BLaER1 (cell line): ENCODE measurements around the gene TUT4.
A peak's percentile ranks its signal among the peaks of the same experiment; 100 is the strongest.

Source experiments
- H3K27ac ChIP-seq: shearing (Covaris generic); formaldehyde crosslinking; 2 replicates; pipeline ENCODE4 v1.8.1; 2022
- H3K27me3 ChIP-seq: shearing (Covaris generic); formaldehyde crosslinking; 2 replicates; pipeline ENCODE4 v1.8.1; 2022
- H3K36me3 ChIP-seq: shearing (Covaris generic); formaldehyde crosslinking; 2 replicates; pipeline ENCODE4 v1.8.1; 2022
- H3K4me1 ChIP-seq: shearing (Covaris generic); formaldehyde crosslinking; 2 replicates; pipeline ENCODE4 v1.8.1; 2022
- H3K4me2 ChIP-seq: shearing (Covaris generic); formaldehyde crosslinking; 2 replicates; pipeline ENCODE4 v1.8.1; 2022
- H3K4me3 ChIP-seq: shearing (Covaris generic); formaldehyde crosslinking; 2 replicates; pipeline ENCODE4 v1.8.1; 2022
- H3K9ac ChIP-seq: shearing (Covaris generic); formaldehyde crosslinking; 2 replicates; pipeline ENCODE4 v1.8.1; 2022
- H3K9me3 ChIP-seq: shearing (Covaris generic); formaldehyde crosslinking; 2 replicates; pipeline ENCODE4 v1.8.1; 2022
- H4K20me1 ChIP-seq: shearing (Covaris generic); formaldehyde crosslinking; 2 replicates; pipeline ENCODE4 v1.8.1; 2022
- Cebpa-rat ChIP-seq: shearing (Covaris generic); IDR thresholded peaks from 2 replicates; pipeline ENCODE4 v1.8.1; 2022

Gene TUT4

GRCh38 chr1:52402860-52403240 lies 150.0 kb downstream of the TUT4 start:
- Histone ChIP-seq H3K9me3 (no peaks in the 10 kb centered on the region), H3K27ac (no peak overlapping the region; the same call in 1 of the 2 replicates), H3K4me3 (peak overlapping the region; percentile 84), H4K20me1 (peaks cover 17% of the 10 kb centered on the region), H3K4me2 (peak overlapping the region; percentile 90), H3K9ac (peak overlapping the region; percentile 95), H3K4me1 (peaks cover 37% of the 10 kb centered on the region), H3K36me3 (peaks cover 67% of the 10 kb centered on the region), H3K27me3 (no peaks in the 10 kb centered on the region)
- TF ChIP-seq Cebpa-rat = no peak

DNA sequence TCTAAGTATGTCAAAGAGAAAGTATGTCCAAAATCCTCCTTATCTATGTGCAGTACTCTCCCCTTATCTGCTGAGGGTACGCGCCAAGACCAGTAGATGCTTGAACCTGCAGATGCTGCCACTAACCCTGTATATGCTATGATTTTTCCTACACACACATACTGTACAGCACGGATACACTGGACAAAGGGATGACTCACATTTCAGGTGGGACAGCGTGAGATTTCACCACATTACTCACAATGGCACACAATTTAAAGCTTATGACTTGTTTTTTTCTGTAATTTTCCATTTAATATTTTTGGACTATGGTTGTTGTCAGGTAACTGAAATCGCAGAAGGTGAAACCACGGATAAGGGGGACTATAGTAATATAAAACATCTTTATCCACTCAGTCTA lies 152.8 kb downstream of the TUT4 start:
- peaks cover 73% of the 10 kb centered on the region for H3K36me3 ChIP-seq

DNA sequence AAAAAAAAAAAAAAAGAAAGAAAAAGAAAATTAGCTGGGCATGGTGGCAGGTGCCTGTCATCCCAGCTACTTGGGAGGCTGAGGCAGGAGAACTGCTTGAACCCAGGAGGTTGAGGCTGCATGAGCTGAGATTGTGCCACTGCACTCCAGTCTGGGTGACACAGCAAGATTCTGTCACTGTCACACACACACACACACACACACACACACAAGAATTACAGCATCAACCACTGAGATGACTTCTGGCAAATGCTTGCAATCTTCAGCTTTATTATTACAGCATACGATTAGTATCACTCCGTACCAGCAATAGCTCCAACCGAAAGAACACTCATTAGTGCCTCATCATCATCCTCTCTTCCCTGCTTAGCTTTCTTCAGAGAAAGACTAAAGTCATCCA lies 153.3 kb downstream of the TUT4 start:
- H4K20me1 ChIP-seq = no peaks in the 10 kb centered on the region; the same call in 1 of the 2 replicates
- no peaks in the 10 kb centered on the region for H3K27me3 ChIP-seq
- peaks cover 78% of the 10 kb centered on the region for H3K36me3 ChIP-seq
- no peak overlapping the region for H3K27ac ChIP-seq
- H3K9ac ChIP-seq = no peak overlapping the region
- H3K4me2 ChIP-seq = no peak overlapping the region
- no peaks in the 10 kb centered on the region for H3K9me3 ChIP-seq
- H3K4me3 ChIP-seq = no peak overlapping the region
- peaks cover 19% of the 10 kb centered on the region for H3K4me1 ChIP-seq
- TF ChIP-seq Cebpa-rat = no peak

More for the DNA sequence above, 152.8 kb downstream of the TUT4 start:
- no peak overlapping the region for H3K27ac ChIP-seq
- no peak overlapping the region for H3K4me2 ChIP-seq
- no peak overlapping the region for H3K4me3 ChIP-seq
- peaks cover 1% of the 10 kb centered on the region; the same call in 1 of the 2 replicates for H4K20me1 ChIP-seq
- H3K27me3 ChIP-seq = no peaks in the 10 kb centered on the region
- H3K9me3 ChIP-seq = no peaks in the 10 kb centered on the region
- no peak for TF ChIP-seq Cebpa-rat
- H3K9ac ChIP-seq = no peak overlapping the region
- H3K4me1 ChIP-seq = peaks cover 19% of the 10 kb centered on the region

DNA sequence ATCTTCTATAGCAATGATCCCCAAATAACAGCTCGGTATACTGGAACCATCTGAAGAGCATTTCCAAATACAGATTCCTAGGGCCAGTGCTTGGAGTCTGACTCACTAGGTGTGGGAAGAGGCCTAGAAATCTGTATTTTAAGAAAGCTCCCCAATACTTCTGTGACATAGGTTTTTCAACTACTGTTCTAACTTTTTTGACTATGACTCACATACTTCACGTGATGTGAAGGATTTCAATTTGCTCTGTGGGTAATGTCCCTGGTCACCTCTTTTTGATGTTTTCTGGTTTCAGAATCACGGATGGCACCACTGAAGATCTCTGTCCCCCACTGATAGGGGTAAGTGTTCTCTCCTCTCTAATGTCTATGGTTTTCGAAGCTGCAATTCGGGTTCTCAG lies 159.7 kb downstream of the TUT4 start:
- H3K9ac ChIP-seq = no peak overlapping the region
- H3K4me3 ChIP-seq = no peak overlapping the region
- peaks cover 99% of the 10 kb centered on the region for H3K36me3 ChIP-seq
- H3K27ac ChIP-seq = no peak overlapping the region
- no peak overlapping the region for H3K4me2 ChIP-seq
- no peak for TF ChIP-seq Cebpa-rat
- H3K27me3 ChIP-seq = no peaks in the 10 kb centered on the region
- H3K9me3 ChIP-seq = no peaks in the 10 kb centered on the region
- H3K4me1 ChIP-seq = no peaks in the 10 kb centered on the region
- peaks cover 5% of the 10 kb centered on the region; the same call in 1 of the 2 replicates for H4K20me1 ChIP-seq

GRCh38 chr1:52386458-52386857 lies 166.4 kb downstream of the TUT4 start:
- Histone ChIP-seq H3K36me3 (peaks cover 100% of the 10 kb centered on the region), H3K4me3 (no peak overlapping the region), H4K20me1 (no peaks in the 10 kb centered on the region; the same call in 1 of the 2 replicates), H3K4me1 (no peaks in the 10 kb centered on the region), H3K27me3 (no peaks in the 10 kb centered on the region), H3K9me3 (no peaks in the 10 kb centered on the region), H3K9ac (0 out of 2 replicates have a peak overlapping the region, but pooled peaks have one; percentile 33), H3K4me2 (no peak overlapping the region), H3K27ac (no peak overlapping the region)
- TF ChIP-seq Cebpa-rat = no peak

- H3K36me3 ChIP-seq = peaks cover 100% of the 10 kb centered on the region
- H3K4me2 ChIP-seq = no peak overlapping the region
- H3K4me3 ChIP-seq = no peak overlapping the region
- no peaks in the 10 kb centered on the region; the same call in 1 of the 2 replicates for H4K20me1 ChIP-seq
- no peak for TF ChIP-seq Cebpa-rat
- H3K9me3 ChIP-seq = no peaks in the 10 kb centered on the region
- no peaks in the 10 kb centered on the region for H3K27me3 ChIP-seq
- H3K27ac ChIP-seq = no peak overlapping the region
- no peaks in the 10 kb centered on the region for H3K4me1 ChIP-seq
- H3K9ac ChIP-seq = 0 out of 2 replicates have a peak overlapping the region, but pooled peaks have one; percentile 33
Observed at GRCh38 chr1:52385376-52385775, 167.5 kb downstream of the TUT4 start.
